NCI-H748 (cell line): ENCODE measurements around the gene BAAT.
A peak's percentile ranks its signal among the peaks of the same experiment; 100 is the strongest.

Experiments used
- DNase-seq: peaks from one replicate; lab custom pipeline; 2025; ENCODE audit not compliant: unreplicated experiment; lab: John Stamatoyannopoulos, UW

The BAAT gene

GRCh38 chr9:101398930-101399642 is 14.3 kb upstream of the BAAT start:
- DNase-seq: peak; percentile 29

- DNase-seq: peak; percentile 99
Measured at GRCh38 chr9:101398068-101398929, 13.5 kb upstream of the BAAT start, which contains the start of the genes MRPL50 and ZNF189. Gene MRPL50 (minus strand): TSS chr9:101398618. CDS start chr9:101398592, 26 bp downstream. Gene ZNF189 (plus strand): TSS chr9:101398851. CDS start chr9:101399157, 306 bp downstream.

- no peak for DNase-seq
Measured at GRCh38 chr9:101397746-101398067, 12.9 kb upstream of the BAAT start.

GRCh38 chr9:101394687-101395086 is 9.9 kb upstream of the BAAT start:
- DNase-seq: no peak

- DNase-seq: no peak
Measured at GRCh38 chr9:101393135-101393534, 8.3 kb upstream of the BAAT start.

- peak; percentile 70 for DNase-seq
Measured at GRCh38 chr9:101388507-101388993, 3.7 kb upstream of the BAAT start.

- peak; percentile 85 for DNase-seq
Measured at GRCh38 chr9:101387871-101388506, 3.2 kb upstream of the BAAT start.

GRCh38 chr9:101383361-101383760 is 1.4 kb downstream of the BAAT start:
- no peak for DNase-seq

- DNase-seq: no peak
Measured at GRCh38 chr9:101381833-101382342, 2.9 kb downstream of the BAAT start.

GRCh38 chr9:101381118-101381517 is 3.7 kb downstream of the BAAT start:
- DNase-seq: no peak

- no peak for DNase-seq
Measured at GRCh38 chr9:101380295-101380694, 4.5 kb downstream of the BAAT start.

- DNase-seq: no peak
Measured at GRCh38 chr9:101376111-101376848, 8.5 kb downstream of the BAAT start.

- DNase-seq: no peak
Measured at GRCh38 chr9:101375546-101375945, 9.3 kb downstream of the BAAT start.

- no peak for DNase-seq
Measured at GRCh38 chr9:101372327-101373118, 12.3 kb downstream of the BAAT start.

GRCh38 chr9:101371813-101372212 is 13.0 kb downstream of the BAAT start:
- no peak for DNase-seq

- no peak for DNase-seq
Measured at GRCh38 chr9:101369884-101370531, 14.8 kb downstream of the BAAT start.

- DNase-seq: no peak
Measured at GRCh38 chr9:101369286-101369685, 15.5 kb downstream of the BAAT start.

- no peak for DNase-seq
Measured at GRCh38 chr9:101367323-101367722, 17.5 kb downstream of the BAAT start.

GRCh38 chr9:101366038-101366756 is 18.6 kb downstream of the BAAT start:
- no peak for DNase-seq
